Keratinocyte (primary cell): ENCODE measurements around the gene ZBTB40. TPM values are rescaled to one million over a fixed set of nuclear protein-coding genes. Genes with fewer than 3 reads are reported as not detected.
A peak's percentile ranks its signal among the peaks of the same experiment; 100 is the strongest.

ENCODE experiments used
- DNase-seq: peaks from one replicate; pipeline ENCODE4 v3.0.0-alpha.2; 2011; ENCODE audit warnings: low read depth, missing footprints, low spot score
- FAIRE-seq: peaks from 2 replicates; lab custom pipeline; 2011; peaks lifted over from hg19 to GRCh38; lab: Jason Lieb, UNC
- H2AFZ ChIP-seq: 2 replicates; pipeline ENCODE4 v1.6.0; 2012; ENCODE audit warnings: low read length, control low read depth, inconsistent platforms; ENCODE audit not compliant: control insufficient read depth
- H3K27ac ChIP-seq: 2 replicates; pipeline ENCODE4 v1.5.1; 2011; ENCODE audit warnings: low read length; ENCODE audit not compliant: control insufficient read depth, insufficient read depth
- H3K27me3 ChIP-seq: 3 replicates; pipeline ENCODE4 v1.6.0; 2011; ENCODE audit warnings: low read length; ENCODE audit not compliant: control insufficient read depth, insufficient read depth; ENCODE audit errors: extremely low read depth
- H3K36me3 ChIP-seq, 2 experiments: 2 replicates in 1 of 2; 3 replicates in 1 of 2; pipeline ENCODE4 v1.5.1; 2011; ENCODE audit warnings: low read length in 2 of 2, mild to moderate bottlenecking in 1 of 2; ENCODE audit not compliant: control insufficient read depth in 2 of 2, insufficient read depth in 2 of 2; ENCODE audit errors: extremely low read depth in 1 of 2
- H3K4me1 ChIP-seq: 3 replicates; pipeline ENCODE4 v1.5.1; 2011; ENCODE audit warnings: low read length; ENCODE audit not compliant: control insufficient read depth, insufficient read depth; ENCODE audit errors: extremely low read depth
- H3K4me2 ChIP-seq: 3 replicates; pipeline ENCODE4 v1.6.0; 2011; ENCODE audit warnings: low read depth, low read length; ENCODE audit not compliant: control insufficient read depth, insufficient read depth; ENCODE audit errors: extremely low read depth
- H3K4me3 ChIP-seq, 3 experiments: fragments of 200-600 bp in 1 of 3; sonication (generic) in 1 of 3; 2 replicates in 2 of 3; 3 replicates in 1 of 3; pipeline ENCODE4 v1.5.1; 2011 to 2016; ENCODE audit warnings: low read length in 3 of 3, mild to moderate bottlenecking in 3 of 3, control low read depth in 2 of 3, inconsistent platforms in 1 of 3, low read depth in 1 of 3, mixed read lengths in 1 of 3, mixed run types in 1 of 3, moderate library complexity in 1 of 3; ENCODE audit not compliant: control insufficient read depth in 2 of 3, insufficient read depth in 2 of 3; ENCODE audit errors: extremely low read depth in 1 of 3
- H3K79me2 ChIP-seq: 2 replicates; pipeline ENCODE4 v1.6.0; 2012; ENCODE audit warnings: low read length; ENCODE audit not compliant: control insufficient read depth, insufficient read depth
- H3K9ac ChIP-seq: 3 replicates; pipeline ENCODE4 v1.6.0; 2011; ENCODE audit warnings: low read length; ENCODE audit not compliant: control insufficient read depth, insufficient read depth; ENCODE audit errors: extremely low read depth
- H3K9me1 ChIP-seq: 3 replicates; pipeline ENCODE4 v1.6.0; 2011; ENCODE audit warnings: low read length; ENCODE audit not compliant: control insufficient read depth, insufficient read depth; ENCODE audit errors: extremely low read depth
- H3K9me3 ChIP-seq: 2 replicates; pipeline ENCODE4 v1.5.1; 2012; ENCODE audit warnings: low read depth, low read length; ENCODE audit not compliant: control insufficient read depth
- H4K20me1 ChIP-seq: 3 replicates; pipeline ENCODE4 v1.6.0; 2011; ENCODE audit warnings: low read length; ENCODE audit not compliant: control insufficient read depth, insufficient read depth; ENCODE audit errors: extremely low read depth
- EZH2 ChIP-seq: IDR thresholded peaks from one replicate; pipeline ENCODE4 v1.6.1; 2012; ENCODE audit warnings: inconsistent platforms, mild to moderate bottlenecking, low read length, moderate library complexity
- dilution Hi-C: fragments of 300-500 bp; cut with MboI; formaldehyde crosslinking; loops from one replicate; pipeline ENCODE4 v1.7.0; 2020; ENCODE audit warnings: low sequenced_read_pairs; ENCODE audit not compliant: extremely low pct_ligation_motif_present
- polyA plus RNA-seq, 5 experiments: library from polyadenylated mRNA; depleted of rRNA in 3 of 5; stranded (reverse) in 3 of 5; stranded (forward) in 1 of 5; unstranded in 1 of 5; fragments of >200 nt; gene quantifications; 1 replicate in 1 of 5; 2 replicates in 3 of 5; 3 replicates in 1 of 5; pipeline versions ENCODE4 v1.2.1 to v1.2.3, GENCODE V29; 2011 to 2012; ENCODE audit warnings: missing spikeins in 2 of 5, low read depth in 1 of 5, low replicate concordance in 1 of 5
- TF ChIP-seq, protein P1 (sequence below), 3 experiments: IDR thresholded peaks in 1 of 3; conservative IDR thresholded peaks in 1 of 3; optimal IDR thresholded peaks in 1 of 3; 2 replicates in 2 of 3; 3 replicates in 1 of 3; pipeline versions ENCODE3 to v1.5.1; 2011; ENCODE audit warnings: low read length in 3 of 3, mild to moderate bottlenecking in 3 of 3, moderate library complexity in 2 of 3, control low read depth in 1 of 3, inconsistent platforms in 1 of 3; ENCODE audit not compliant: insufficient read depth in 2 of 3; ENCODE audit errors: extremely low read depth in 1 of 3

The ZBTB40 gene
- polyA plus RNA-seq, 1 donor (not counting 4 experiments of a cell fraction or from before 2014, with no cell fraction given): 5.0 TPM

DNA sequence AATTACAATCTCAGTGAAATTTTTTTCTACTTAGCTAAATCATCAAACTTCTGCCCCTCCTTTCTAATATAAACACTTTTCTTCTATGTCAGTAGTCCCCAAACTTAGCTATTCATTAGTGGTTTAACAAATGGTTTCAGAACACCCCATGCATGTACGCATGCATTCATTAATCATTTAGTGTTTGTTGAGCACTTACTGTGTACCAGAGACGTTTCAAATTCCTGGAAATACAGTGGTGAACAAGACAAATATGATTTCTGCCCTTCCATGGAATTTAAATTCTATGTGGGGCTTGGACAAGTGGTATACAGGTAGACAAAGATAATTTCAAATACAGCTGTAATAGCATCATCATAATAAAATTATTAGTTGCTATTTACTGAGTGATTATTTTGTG, 1.5 kb downstream of the ZBTB40 start:
- Histone ChIP-seq H3K9me1 (no peaks in the 10 kb centered on the region), H2AFZ (no peak overlapping the region), H3K36me3 (no peaks in the 10 kb centered on the region), H3K9me3 (no peaks in the 10 kb centered on the region), H3K27me3 (no peaks in the 10 kb centered on the region), H3K79me2 (peaks cover 19% of the 10 kb centered on the region), H3K9ac (no peak overlapping the region), H3K4me2 (peak overlapping the region; percentile 93), H4K20me1 (no peaks in the 10 kb centered on the region), H3K4me1 (peaks cover 4% of the 10 kb centered on the region), H3K4me3 (peak overlapping the region in 1 of 3 experiments; percentile 77), H3K27ac (no peak overlapping the region)
- no peak for DNase-seq
- TF ChIP-seq, protein P1, sequence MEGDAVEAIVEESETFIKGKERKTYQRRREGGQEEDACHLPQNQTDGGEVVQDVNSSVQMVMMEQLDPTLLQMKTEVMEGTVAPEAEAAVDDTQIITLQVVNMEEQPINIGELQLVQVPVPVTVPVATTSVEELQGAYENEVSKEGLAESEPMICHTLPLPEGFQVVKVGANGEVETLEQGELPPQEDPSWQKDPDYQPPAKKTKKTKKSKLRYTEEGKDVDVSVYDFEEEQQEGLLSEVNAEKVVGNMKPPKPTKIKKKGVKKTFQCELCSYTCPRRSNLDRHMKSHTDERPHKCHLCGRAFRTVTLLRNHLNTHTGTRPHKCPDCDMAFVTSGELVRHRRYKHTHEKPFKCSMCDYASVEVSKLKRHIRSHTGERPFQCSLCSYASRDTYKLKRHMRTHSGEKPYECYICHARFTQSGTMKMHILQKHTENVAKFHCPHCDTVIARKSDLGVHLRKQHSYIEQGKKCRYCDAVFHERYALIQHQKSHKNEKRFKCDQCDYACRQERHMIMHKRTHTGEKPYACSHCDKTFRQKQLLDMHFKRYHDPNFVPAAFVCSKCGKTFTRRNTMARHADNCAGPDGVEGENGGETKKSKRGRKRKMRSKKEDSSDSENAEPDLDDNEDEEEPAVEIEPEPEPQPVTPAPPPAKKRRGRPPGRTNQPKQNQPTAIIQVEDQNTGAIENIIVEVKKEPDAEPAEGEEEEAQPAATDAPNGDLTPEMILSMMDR (optimal IDR thresholded peaks at IDR 0.05 in 1 of 3, IDR thresholded peaks at IDR 0.05 in 1 of 3, conservative IDR thresholded peaks at IDR 0.05 in 1 of 3; ENCODE audit: extremely low read depth in 1 of 3, insufficient read depth in 2 of 3, low read length in 3 of 3): no peak
- no peak for TF ChIP-seq EZH2
- FAIRE-seq: no peak
- dilution Hi-C loops: no loop called here

- FAIRE-seq: no peak
- dilution Hi-C loops: no loop called here
- no peak overlapping the region for H3K27ac ChIP-seq
Measured at GRCh38 chr1:22454476-22455056, 2.9 kb downstream of the ZBTB40 start.

More at GRCh38 chr1:22454476-22455056, 2.9 kb downstream of the ZBTB40 start:
- H3K79me2 ChIP-seq: peaks cover 22% of the 10 kb centered on the region
- H3K36me3 ChIP-seq: no peaks in the 10 kb centered on the region
- peak overlapping the region; percentile 27 for H3K4me2 ChIP-seq
- peak overlapping the region; percentile 24 for H2AFZ ChIP-seq
- H3K4me3 ChIP-seq: no peak overlapping the region
- DNase-seq: no peak
- peaks cover 4% of the 10 kb centered on the region for H3K4me1 ChIP-seq
- no peaks in the 10 kb centered on the region for H3K9me3 ChIP-seq
- H3K9me1 ChIP-seq: no peaks in the 10 kb centered on the region
- no peak overlapping the region for H3K9ac ChIP-seq
- no peak for TF ChIP-seq EZH2
- TF ChIP-seq, protein P1 (optimal IDR thresholded peaks at IDR 0.05 in 1 of 3, IDR thresholded peaks at IDR 0.05 in 1 of 3, conservative IDR thresholded peaks at IDR 0.05 in 1 of 3; ENCODE audit: extremely low read depth in 1 of 3, insufficient read depth in 2 of 3, low read length in 3 of 3): no peak
- no peaks in the 10 kb centered on the region for H3K27me3 ChIP-seq
- no peaks in the 10 kb centered on the region for H4K20me1 ChIP-seq
